HG02852 (cell line): ENCODE results near the gene TAF11L10.
"Not testable (repeated sequence)": the region's sequence is repeated elsewhere in the genome, so short reads cannot be mapped to it uniquely, and the experiment has no call there.

Experiments
- ATAC-seq: cut with Tn5 transposase; IDR thresholded peaks from one replicate; pipeline ENCODE4 v1.9.1; 2021; ENCODE audit warnings: mild to moderate bottlenecking, moderate library complexity; ENCODE audit not compliant: unreplicated experiment

TAF11L10 gene

DNA sequence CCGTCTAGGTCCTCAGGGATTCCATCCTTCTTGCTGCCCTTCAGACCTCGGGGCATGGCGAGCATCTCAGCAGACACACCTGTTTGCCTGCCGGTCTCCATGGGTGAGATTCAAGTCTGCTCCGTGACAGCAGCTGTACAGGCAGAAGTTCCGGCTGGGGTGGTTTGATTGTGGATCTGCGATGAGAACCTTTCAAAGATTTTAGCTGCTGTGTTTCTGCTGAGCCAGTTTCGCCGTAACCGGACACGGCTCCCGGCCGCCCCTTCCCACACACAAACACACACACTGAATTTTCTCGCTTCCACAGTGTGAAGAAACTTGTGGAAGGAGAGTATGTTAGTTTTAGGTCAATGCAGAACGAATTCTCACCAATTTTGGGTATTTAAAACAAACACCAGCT is at the start of gene TAF11L10:
Gene TAF11L10, minus strand, starts transcription at position 101 of the 400 bp plus-strand sequence.
- ATAC-seq: not testable (repeated sequence)

DNA sequence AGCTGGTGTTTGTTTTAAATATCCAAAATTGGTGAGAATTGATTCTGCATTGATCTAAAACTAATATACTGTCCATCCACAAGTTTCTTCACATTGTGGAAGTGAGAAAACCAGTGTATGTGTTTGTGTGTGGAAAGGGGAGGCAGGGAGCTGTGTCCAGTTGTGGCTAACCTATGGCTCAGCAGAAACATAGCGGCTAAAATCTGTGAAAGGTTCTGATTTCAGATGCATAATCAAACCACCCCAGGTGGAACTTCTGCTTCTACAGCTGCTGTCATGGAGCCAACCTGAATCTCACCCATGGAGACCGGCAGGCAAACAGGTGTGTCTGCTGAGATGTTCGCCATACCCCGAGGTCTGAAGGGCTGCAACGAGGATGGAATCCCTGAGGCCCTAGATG is 36.5 kb upstream of the TAF11L10 start, which contains the start of gene TAF11L14:
Gene TAF11L14, plus strand, starts transcription at position 301 of the 400 bp plus-strand sequence.
- no peak for ATAC-seq

DNA sequence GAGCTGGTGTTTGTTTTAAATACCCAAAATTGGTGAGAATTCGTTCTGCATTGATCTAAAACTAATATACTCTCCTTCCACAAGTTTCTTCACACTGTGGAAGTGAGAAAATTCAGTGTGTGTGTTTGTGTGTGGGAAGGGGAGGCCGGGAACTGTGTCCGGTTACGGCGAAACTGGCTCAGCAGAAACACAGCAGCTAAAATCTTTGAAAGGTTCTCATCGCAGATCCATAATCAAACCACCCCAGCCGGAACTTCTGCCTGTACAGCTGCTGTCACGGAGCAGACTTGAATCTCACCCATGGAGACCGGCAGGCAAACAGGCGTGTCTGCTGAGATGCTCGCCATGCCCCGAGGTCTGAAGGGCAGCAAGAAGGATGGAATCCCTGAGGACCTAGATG is 34.2 kb upstream of the TAF11L10 start, which contains the start of gene TAF11L13:
Gene TAF11L13, plus strand, starts transcription at position 301 of the 400 bp plus-strand sequence.
- ATAC-seq: not testable (repeated sequence)

DNA sequence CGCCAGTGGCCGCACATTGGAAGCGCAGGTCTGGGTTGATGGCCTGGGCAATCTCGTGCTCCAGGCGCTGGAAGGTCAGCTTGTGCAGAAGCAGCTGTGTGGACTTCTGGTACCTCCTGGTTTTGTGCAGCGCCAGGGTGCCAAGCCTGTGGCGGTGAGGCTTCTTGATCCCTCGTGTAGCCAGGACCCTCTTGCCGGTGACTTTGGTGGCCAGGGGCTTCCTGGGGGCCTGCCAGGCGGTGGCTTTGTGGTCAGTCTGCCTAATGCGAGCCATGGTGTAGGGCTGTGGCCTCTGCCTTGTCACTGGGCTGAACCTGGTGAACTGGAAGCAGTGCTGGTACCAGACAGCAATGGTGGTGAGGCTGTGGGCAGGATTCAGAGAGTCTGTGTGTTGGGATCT is 28.1 kb upstream of the TAF11L10 start:
- ATAC-seq: no peak

DNA sequence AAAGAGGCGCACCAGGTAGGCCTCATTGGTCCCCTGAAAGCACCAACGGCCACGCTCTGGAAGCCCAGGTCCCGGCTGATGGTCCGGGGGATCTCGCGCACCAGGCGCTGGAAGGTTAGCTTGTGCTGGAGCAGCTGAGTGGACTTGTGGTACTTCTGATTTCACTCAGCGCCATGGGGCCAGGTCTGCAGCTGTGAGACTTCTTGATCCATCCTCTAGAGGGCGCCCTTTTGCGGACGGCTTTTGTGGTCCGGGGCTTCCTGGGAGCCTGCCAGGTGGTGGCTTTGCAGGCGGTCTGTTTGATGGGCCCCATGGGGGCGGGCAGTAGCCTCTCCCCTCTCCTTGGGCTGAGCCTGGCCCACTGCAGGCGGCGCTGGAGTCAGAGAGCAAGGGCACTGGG is 23.0 kb upstream of the TAF11L10 start:
- no peak for ATAC-seq

DNA sequence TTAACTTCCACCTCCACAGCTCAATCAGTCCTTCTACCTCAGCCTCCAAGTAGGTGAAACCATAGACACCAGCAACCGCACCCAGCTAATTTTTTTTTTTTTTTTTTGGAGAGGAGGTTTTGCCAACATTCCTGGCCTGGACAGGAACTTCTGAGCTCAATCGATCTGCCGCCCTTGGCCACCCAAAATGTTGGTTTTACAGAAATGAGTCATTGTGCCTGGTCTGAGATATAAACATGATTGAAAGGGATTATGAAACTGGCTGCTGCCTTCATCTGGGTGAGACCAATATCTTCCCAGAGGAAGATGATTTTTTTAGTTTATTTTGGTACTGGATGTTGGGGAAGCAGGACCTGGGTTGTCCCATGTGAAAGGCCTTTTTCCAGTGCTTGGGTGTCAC is 21.7 kb upstream of the TAF11L10 start:
- no peak for ATAC-seq

DNA sequence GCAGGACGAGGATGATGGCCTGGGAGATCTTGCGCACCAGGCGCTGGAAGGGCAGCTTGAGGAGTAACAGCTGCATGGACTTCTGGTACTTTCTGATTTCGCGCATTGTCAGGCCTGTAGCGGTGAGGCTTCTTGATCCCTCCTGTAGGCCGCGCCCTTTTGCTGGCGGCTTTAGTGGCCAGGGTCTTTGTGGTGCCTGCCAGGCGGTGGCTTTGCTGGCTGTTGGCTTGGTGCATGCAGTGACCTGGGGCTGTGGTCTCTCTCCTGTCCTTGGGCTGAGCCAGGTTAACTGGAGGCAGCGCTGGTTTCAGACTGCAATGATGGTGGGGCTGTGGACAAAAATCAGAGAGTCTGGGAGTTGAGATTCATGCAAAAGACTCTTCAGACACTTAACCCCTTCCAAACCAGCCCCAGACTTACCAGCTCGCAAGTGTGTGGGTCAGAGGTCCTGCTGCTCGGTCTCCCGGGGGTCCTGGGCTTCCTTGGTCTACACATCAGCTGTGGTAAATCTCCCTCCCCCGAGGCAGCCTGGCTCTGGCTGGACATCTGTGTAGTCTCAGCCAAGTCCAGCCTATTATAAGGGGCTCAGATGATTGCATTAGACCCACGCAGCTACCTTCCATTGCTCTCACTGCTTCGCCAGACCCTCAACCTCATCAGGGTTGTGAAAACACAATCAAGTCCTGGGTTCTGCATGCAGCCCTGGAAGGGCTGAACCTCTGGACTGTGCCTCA is 17.4 kb upstream of the TAF11L10 start:
- ATAC-seq: no peak

DNA sequence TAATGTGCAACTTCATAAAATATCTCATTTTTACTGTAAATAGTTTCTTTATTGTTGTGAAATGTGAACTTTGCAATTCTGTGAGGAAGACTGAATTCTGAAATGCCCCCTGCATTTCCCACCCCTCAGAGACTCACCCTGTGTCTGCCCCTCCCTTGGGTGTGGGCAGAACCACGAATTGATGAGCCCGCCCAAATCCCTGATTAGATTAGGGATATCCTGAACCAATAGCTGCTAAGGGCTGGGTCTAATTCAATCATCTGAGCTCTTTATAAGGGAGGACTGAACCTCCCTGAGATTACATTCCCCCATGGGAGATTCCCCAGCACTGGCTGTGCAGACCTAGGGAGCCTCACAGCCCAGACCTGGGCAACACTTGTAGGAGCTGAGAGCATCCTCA is 12.5 kb upstream of the TAF11L10 start, which contains the start of gene TAF11L12:
Gene TAF11L12, plus strand, starts transcription at position 301 of the 400 bp plus-strand sequence.
- ATAC-seq: not testable (repeated sequence)

DNA sequence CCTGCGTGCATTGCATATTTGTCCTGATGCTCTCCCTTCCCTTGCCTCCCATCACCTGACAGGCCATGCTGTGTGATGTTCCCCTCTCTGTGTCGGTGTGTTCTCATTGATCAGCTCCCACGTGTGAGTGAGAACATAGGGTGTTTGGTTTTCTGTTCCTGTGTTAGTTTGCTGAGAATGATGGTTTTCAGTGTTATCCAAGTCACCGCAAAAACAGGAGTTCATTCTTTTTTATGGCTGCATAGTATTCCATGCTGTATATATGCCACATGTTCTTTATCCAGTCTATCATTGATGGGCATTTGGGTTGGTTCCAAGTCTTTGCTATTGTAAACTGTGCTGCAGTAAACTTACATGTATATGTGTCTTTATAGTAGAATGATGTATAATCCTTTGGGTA is 9.8 kb upstream of the TAF11L10 start:
- ATAC-seq: not testable (repeated sequence)

DNA sequence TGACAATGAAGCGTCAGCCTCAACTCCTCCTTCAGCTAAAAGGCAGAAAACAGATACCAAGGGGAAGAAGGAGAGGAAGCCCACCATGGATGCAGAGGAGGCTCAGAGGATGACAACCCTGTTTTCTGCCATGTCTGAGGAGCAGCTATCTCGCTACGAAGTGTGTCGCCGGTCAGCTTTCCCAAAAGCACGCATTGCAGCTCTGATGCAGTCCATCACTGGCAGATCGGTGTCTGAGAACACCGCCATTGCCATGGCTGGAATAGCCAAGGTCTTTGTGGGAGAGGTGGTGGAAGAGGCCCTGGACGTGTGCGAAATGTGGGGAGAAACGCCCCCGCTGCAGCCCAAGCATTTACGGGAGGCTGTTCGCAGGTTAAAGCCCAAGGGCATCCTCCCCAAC is 7.3 kb upstream of the TAF11L10 start:
- no peak for ATAC-seq

DNA sequence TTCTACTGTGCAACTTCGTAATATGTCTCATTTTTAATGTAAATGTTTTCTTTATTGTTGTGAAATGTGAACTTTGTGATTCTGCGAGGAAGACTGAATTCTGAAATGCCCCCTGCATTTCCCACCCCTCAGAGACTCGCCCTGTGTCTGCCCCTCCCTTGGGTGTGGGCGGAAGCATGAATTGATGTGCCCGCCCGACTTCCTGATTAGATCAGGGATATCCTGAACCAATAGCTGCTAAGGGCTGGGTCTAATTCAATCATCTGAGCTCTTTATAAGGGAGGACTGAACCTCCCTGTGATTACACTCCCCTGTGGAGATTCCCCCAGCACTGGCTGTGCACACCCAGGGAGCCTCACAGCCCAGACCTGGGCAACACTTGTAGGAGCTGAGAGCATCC is 6.3 kb upstream of the TAF11L10 start, which contains the start of gene TAF11L11:
Gene TAF11L11, plus strand, starts transcription at position 304 of the 400 bp plus-strand sequence.
- not testable (repeated sequence) for ATAC-seq

DNA sequence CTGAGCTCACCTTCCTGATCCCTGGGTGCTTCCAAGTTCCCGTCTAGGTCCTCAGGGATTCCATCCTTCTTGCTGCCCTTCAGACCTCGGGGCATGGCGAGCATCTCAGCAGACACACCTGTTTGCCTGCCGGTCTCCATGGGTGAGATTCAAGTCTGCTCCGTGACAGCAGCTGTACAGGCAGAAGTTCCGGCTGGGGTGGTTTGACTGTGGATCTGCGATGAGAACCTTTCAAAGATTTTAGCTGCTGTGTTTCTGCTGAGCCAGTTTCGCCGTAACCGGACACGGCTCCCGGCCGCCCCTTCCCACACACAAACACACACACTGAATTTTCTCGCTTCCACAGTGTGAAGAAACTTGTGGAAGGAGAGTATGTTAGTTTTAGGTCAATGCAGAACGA is 3.4 kb downstream of the TAF11L10 start, which contains the start of gene TAF11L9:
Gene TAF11L9, minus strand, starts transcription at position 140 of the 400 bp plus-strand sequence.
- not testable (repeated sequence) for ATAC-seq

DNA sequence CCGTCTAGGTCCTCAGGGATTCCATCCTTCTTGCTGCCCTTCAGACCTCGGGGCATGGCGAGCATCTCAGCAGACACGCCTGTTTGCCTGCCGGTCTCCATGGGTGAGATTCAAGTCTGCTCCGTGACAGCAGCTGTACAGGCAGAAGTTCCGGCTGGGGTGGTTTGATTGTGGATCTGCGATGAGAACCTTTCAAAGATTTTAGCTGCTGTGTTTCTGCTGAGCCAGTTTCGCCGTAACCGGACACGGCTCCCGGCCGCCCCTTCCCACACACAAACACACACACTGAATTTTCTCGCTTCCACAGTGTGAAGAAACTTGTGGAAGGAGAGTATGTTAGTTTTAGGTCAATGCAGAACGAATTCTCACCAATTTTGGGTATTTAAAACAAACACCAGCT is 6.8 kb downstream of the TAF11L10 start, which contains the start of gene TAF11L8:
Gene TAF11L8, minus strand, starts transcription at position 101 of the 400 bp plus-strand sequence.
- not testable (repeated sequence) for ATAC-seq

DNA sequence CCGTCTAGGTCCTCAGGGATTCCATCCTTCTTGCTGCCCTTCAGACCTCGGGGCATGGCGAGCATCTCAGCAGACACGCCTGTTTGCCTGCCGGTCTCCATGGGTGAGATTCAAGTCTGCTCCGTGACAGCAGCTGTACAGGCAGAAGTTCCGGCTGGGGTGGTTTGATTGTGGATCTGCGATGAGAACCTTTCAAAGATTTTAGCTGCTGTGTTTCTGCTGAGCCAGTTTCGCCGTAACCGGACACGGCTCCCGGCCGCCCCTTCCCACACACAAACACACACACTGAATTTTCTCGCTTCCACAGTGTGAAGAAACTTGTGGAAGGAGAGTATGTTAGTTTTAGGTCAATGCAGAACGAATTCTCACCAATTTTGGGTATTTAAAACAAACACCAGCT is 12.0 kb downstream of the TAF11L10 start, which contains the start of gene TAF11L7:
Gene TAF11L7, minus strand, starts transcription at position 101 of the 400 bp plus-strand sequence.
- not testable (repeated sequence) for ATAC-seq
